PC-3 (cell line): ENCODE data around the gene TRABD2B. TPM values are rescaled to one million over a fixed set of nuclear protein-coding genes. Genes with fewer than 3 reads are reported as not detected.
"Not testable (repeated sequence)": the region's sequence is repeated elsewhere in the genome, so short reads cannot be mapped to it uniquely, and the experiment has no call there.

ENCODE experiments used
- ATAC-seq: fragments of 200-7000 bp; cut with Tn5 transposase; 2 replicates; pipeline ENCODE4 v1.9.1; 2020; ENCODE audit warnings: mild to moderate bottlenecking, moderate library complexity
- BruUV-seq: library from RNA; stranded (reverse); fragments of 400-500 nt; replicated peaks from 2 replicates; lab custom pipeline; 2021; lab: Mats Ljungman, UMichigan
- CTCF ChIA-PET: fragments of 300-600 bp; sonication (Branson Sonifier 250); formaldehyde crosslinking; loops from one replicate; lab custom pipeline; 2022; ENCODE audit warnings: antibody characterized with exemption; lab: Charles Lee
- POLR2A ChIA-PET: fragments of 300-600 bp; sonication (Branson Sonifier 250); formaldehyde crosslinking; loops from one replicate; lab custom pipeline; 2022; ENCODE audit warnings: antibody characterized with exemption; ENCODE audit not compliant: unreplicated experiment; lab: Charles Lee
- DNase-seq: peaks from one replicate; pipeline ENCODE4 v3.0.0-alpha.2; 2015
- H2AFZ ChIP-seq: fragments of 300-600 bp; sonication (generic); 2 replicates; pipeline ENCODE4 v1.6.0; 2016; ENCODE audit warnings: antibody characterized with exemption, low read length
- H3F3A ChIP-seq: fragments of 300-600 bp; sonication (generic); one replicate; pipeline ENCODE4 v1.6.0; 2017; ENCODE audit warnings: antibody characterized with exemption, low read length, control low read depth, mild to moderate bottlenecking; ENCODE audit not compliant: unreplicated experiment
- H3K27ac ChIP-seq: fragments of 300-600 bp; sonication (generic); 2 replicates; pipeline ENCODE4 v1.5.1; 2016; ENCODE audit warnings: mild to moderate bottlenecking, low read length
- H3K27me3 ChIP-seq: fragments of 300-600 bp; sonication (generic); 2 replicates; pipeline ENCODE4 v1.6.1; 2016; ENCODE audit warnings: low read length, mixed read lengths
- H3K36me3 ChIP-seq: fragments of 300-600 bp; sonication (generic); 2 replicates; pipeline ENCODE4 v1.6.1; 2016; ENCODE audit warnings: low read depth, mixed run types, low read length, mixed read lengths
- H3K4me1 ChIP-seq: fragments of 300-600 bp; sonication (generic); 2 replicates; pipeline ENCODE4 v1.5.1; 2016; ENCODE audit warnings: low read length; ENCODE audit not compliant: insufficient read depth
- H3K4me2 ChIP-seq: fragments of 300-600 bp; sonication (generic); 2 replicates; pipeline ENCODE4 v1.6.0; 2016; ENCODE audit warnings: low read length
- H3K4me3 ChIP-seq: fragments of 300-600 bp; sonication (generic); 2 replicates; pipeline ENCODE4 v1.5.1; 2016; ENCODE audit warnings: mild to moderate bottlenecking, low read length, mixed read lengths
- H3K79me2 ChIP-seq: fragments of 300-600 bp; sonication (generic); 2 replicates; pipeline ENCODE4 v1.6.1; 2017; ENCODE audit warnings: low read length, mixed read lengths
- H3K9ac ChIP-seq: fragments of 300-600 bp; sonication (generic); 2 replicates; pipeline ENCODE4 v1.6.0; 2016; ENCODE audit warnings: mild to moderate bottlenecking, low read length
- H3K9me2 ChIP-seq: fragments of 300-600 bp; sonication (generic); replicated peaks from 2 replicates; pipeline ENCODE4 v1.6.1; 2016; ENCODE audit warnings: mixed run types, low read length, mixed read lengths
- H3K9me3 ChIP-seq: fragments of 300-600 bp; sonication (generic); 2 replicates; pipeline ENCODE4 v1.6.1; 2016; ENCODE audit warnings: low read length, mixed read lengths
- H4K20me1 ChIP-seq: fragments of 300-600 bp; sonication (generic); 2 replicates; pipeline ENCODE4 v1.6.1; 2016; ENCODE audit warnings: low read length, mixed read lengths
- CTCF ChIP-seq: fragments of 300-600 bp; sonication (generic); conservative IDR thresholded peaks from 2 replicates; pipeline ENCODE4 v1.5.1; 2017; ENCODE audit warnings: antibody characterized with exemption, low read depth, mild to moderate bottlenecking, low read length
- EZH2 ChIP-seq: fragments of 300-600 bp; sonication (generic); IDR thresholded peaks from one replicate; pipeline ENCODE4 v1.6.1; 2017; ENCODE audit warnings: antibody characterized with exemption, mild to moderate bottlenecking, low read length; ENCODE audit not compliant: unreplicated experiment
- EZH2phosphoT487 ChIP-seq: fragments of 300-600 bp; sonication (generic); IDR thresholded peaks from 2 replicates; pipeline ENCODE4 v1.6.1; 2018; ENCODE audit warnings: mild to moderate bottlenecking, antibody characterized with exemption, low read length, borderline replicate concordance
- intact Hi-C: fragments of 100-400 bp; cut with micrococcal nuclease; formaldehyde crosslinking; loops from 2 replicates; pipeline ENCODE4 v1.9.0; 2023
- total RNA-seq: library from RNA; depleted of rRNA; stranded (reverse); fragments of >200 nt; gene quantifications from 2 replicates; pipeline ENCODE4 v1.2.3, GENCODE V29; 2014

TRABD2B gene
- total RNA-seq, 1 experiment from 2014 or later: 0.44 TPM

GRCh38 chr1:47964636-47965035 lies 32.5 kb downstream of the TRABD2B start:
- 0 out of 2 replicates have a peak, but pooled peaks have one; percentile 10 for ATAC-seq
- CTCF ChIA-PET: no interaction called here
- BruUV-seq: no TSS peak

GRCh38 chr1:47963568-47964358 lies 33.4 kb downstream of the TRABD2B start:
- intact Hi-C loops: no loop called here
- BruUV-seq: no TSS peak
- ATAC-seq (peak; percentile 72), DNase-seq (no peak)
- no peaks in the 10 kb centered on the region for H3K36me3 ChIP-seq
- H2AFZ ChIP-seq: no peak overlapping the region
- CTCF ChIA-PET: no interaction called here
- no peaks in the 10 kb centered on the region for H3K4me1 ChIP-seq
- H3F3A ChIP-seq: no peaks in the 10 kb centered on the region
- no peaks in the 10 kb centered on the region for H4K20me1 ChIP-seq
- TF ChIP-seq EZH2: no peak
- TF ChIP-seq CTCF: no peak
- TF ChIP-seq EZH2phosphoT487: no peak
- no peaks in the 10 kb centered on the region for H3K79me2 ChIP-seq
- no peak overlapping the region for H3K9ac ChIP-seq
- no peaks in the 10 kb centered on the region for H3K9me3 ChIP-seq
- no peak overlapping the region for H3K27ac ChIP-seq
- H3K9me2 ChIP-seq: no peaks in the 10 kb centered on the region
- H3K4me2 ChIP-seq: no peak overlapping the region
- H3K4me3 ChIP-seq: no peak overlapping the region
- no peaks in the 10 kb centered on the region for H3K27me3 ChIP-seq
- POLR2A ChIA-PET: no interaction called here

More at GRCh38 chr1:47964636-47965035, 32.5 kb downstream of the TRABD2B start:
- no peak overlapping the region for H3K4me2 ChIP-seq
- H3K9me3 ChIP-seq: no peaks in the 10 kb centered on the region
- no peaks in the 10 kb centered on the region for H3K27me3 ChIP-seq
- no peaks in the 10 kb centered on the region for H3K79me2 ChIP-seq
- POLR2A ChIA-PET: no interaction called here
- H2AFZ ChIP-seq: no peak overlapping the region
- no peak overlapping the region for H3K27ac ChIP-seq
- H3K9ac ChIP-seq: no peak overlapping the region
- DNase-seq: no peak
- intact Hi-C loops: no loop called here
- TF ChIP-seq EZH2phosphoT487 (no peak), EZH2 (no peak)
- no peaks in the 10 kb centered on the region for H4K20me1 ChIP-seq
- H3K4me1 ChIP-seq: no peaks in the 10 kb centered on the region
- no peaks in the 10 kb centered on the region for H3K36me3 ChIP-seq
- no peaks in the 10 kb centered on the region for H3F3A ChIP-seq
- no peak overlapping the region for H3K4me3 ChIP-seq
- no peaks in the 10 kb centered on the region for H3K9me2 ChIP-seq

- TF ChIP-seq EZH2 (no peak), EZH2phosphoT487 (no peak), CTCF (no peak)
- Histone ChIP-seq H3K4me1 (no peaks in the 10 kb centered on the region), H3F3A (no peaks in the 10 kb centered on the region), H3K9me2 (no peaks in the 10 kb centered on the region), H3K36me3 (no peaks in the 10 kb centered on the region), H3K4me3 (no peak overlapping the region), H3K27me3 (no peaks in the 10 kb centered on the region), H3K9me3 (no peaks in the 10 kb centered on the region), H2AFZ (no peak overlapping the region), H3K9ac (no peak overlapping the region), H3K4me2 (no peak overlapping the region), H3K27ac (no peak overlapping the region), H4K20me1 (no peaks in the 10 kb centered on the region), H3K79me2 (no peaks in the 10 kb centered on the region)
- no peak for ATAC-seq
- BruUV-seq: no TSS peak
- ChIA-PET CTCF (no interaction called here), POLR2A (no interaction called here)
- DNase-seq: no peak
- intact Hi-C loops: no loop called here
Measured at GRCh38 chr1:47962750-47963492, 34.3 kb downstream of the TRABD2B start.

- BruUV-seq, POLR2A ChIA-PET, CTCF ChIA-PET: not testable (repeated sequence)
Measured at GRCh38 chr1:47961835-47962234, 35.4 kb downstream of the TRABD2B start.

More at GRCh38 chr1:47961835-47962234, 35.4 kb downstream of the TRABD2B start:
- H3K9me3 ChIP-seq, H4K20me1 ChIP-seq, H3K9ac ChIP-seq, H3K4me2 ChIP-seq, H3K79me2 ChIP-seq, H3K4me3 ChIP-seq, H2AFZ ChIP-seq, ATAC-seq, DNase-seq, H3K4me1 ChIP-seq, H3K27me3 ChIP-seq, H3K9me2 ChIP-seq, H3K36me3 ChIP-seq, H3F3A ChIP-seq, H3K27ac ChIP-seq, intact Hi-C loops: not testable (repeated sequence)
